GM12892 (cell line): ENCODE results near the gene ZDHHC5.

ENCODE experiments used
- POLR2A ChIP-seq: IDR thresholded peaks from 2 replicates; pipeline ENCODE4 v1.6.1; 2011; ENCODE audit warnings: low read depth, low read length, control low read depth
- POLR2AphosphoS5 ChIP-seq: IDR thresholded peaks from 2 replicates; pipeline ENCODE4 v1.6.1; 2011; ENCODE audit warnings: low read depth, low read length, control low read depth
- TAF1 ChIP-seq: IDR thresholded peaks from 2 replicates; pipeline ENCODE4 v1.6.1; 2011; ENCODE audit warnings: low read depth, mild to moderate bottlenecking, control low read depth, low read length, borderline replicate concordance

DNA sequence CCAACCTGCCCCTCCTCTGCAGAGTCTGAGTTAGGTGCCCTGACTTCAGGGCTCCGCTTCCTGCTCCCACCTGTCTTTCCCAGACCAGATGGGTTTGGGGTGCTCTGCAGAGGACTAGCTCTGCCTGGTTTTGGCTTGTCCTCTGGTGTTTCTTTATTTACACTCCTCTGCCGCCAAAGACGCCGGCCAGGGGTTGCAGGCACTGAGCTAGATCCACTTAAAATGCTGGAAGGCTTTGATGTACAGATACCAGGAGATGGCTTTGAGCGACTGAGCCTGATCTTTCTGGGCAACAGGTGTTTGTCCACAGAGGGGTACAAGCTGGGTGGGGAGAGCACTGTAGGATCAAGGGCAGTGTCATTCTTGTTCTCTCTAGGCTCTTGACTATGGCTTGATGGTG lies 77.3 kb downstream of the ZDHHC5 start:
- TF ChIP-seq TAF1 (no peak), POLR2A (no peak), POLR2AphosphoS5 (peak; percentile 14)
